ENCODE results near the gene CTNNBL1. TPM values are rescaled to one million over a fixed set of nuclear protein-coding genes. Genes with fewer than 3 reads are reported as not detected.

The CTNNBL1 gene
- total and polyA plus RNA-seq, 2 donors (not counting 1 experiment from before 2014, with no cell fraction given) = 31.3 to 39.0 TPM

DNA sequence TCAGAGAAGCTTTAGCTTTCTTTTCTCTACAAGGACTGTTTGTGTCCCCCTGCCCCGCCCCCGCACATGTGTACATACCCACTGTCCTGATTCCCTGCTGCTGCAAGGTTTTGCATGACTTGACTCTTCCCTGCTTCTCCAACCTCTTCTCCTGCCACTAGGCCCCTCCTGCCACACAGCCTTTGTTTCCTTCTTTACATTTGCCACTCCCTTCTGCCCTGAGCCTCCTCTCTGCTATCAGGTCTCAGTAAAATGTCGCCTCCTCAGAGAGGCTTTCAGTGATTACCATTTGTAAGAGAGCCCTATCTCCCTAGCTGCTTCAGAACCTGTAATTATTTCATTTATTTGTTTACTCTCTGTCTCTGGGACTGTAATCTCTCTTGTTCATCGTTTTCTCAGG is 152.7 kb downstream of the CTNNBL1 start:
- H3K9ac ChIP-seq (ENCODE audit: insufficient read depth, low read length) = no peak overlapping the region
- H3K27me3 ChIP-seq (ENCODE audit: control insufficient read depth, insufficient read depth, low read length) = no peaks in the 10 kb centered on the region
- no peaks in the 10 kb centered on the region for H3K79me2 ChIP-seq (ENCODE audit: control insufficient read depth, insufficient read depth, low read length)
- H3K36me3 ChIP-seq (ENCODE audit: control insufficient read depth, insufficient read depth, low read length) = peaks cover 2% of the 10 kb centered on the region
- H3K4me2 ChIP-seq (ENCODE audit: extremely low read depth, insufficient read depth, low read length) = no peak overlapping the region
- TF ChIP-seq, protein P1, sequence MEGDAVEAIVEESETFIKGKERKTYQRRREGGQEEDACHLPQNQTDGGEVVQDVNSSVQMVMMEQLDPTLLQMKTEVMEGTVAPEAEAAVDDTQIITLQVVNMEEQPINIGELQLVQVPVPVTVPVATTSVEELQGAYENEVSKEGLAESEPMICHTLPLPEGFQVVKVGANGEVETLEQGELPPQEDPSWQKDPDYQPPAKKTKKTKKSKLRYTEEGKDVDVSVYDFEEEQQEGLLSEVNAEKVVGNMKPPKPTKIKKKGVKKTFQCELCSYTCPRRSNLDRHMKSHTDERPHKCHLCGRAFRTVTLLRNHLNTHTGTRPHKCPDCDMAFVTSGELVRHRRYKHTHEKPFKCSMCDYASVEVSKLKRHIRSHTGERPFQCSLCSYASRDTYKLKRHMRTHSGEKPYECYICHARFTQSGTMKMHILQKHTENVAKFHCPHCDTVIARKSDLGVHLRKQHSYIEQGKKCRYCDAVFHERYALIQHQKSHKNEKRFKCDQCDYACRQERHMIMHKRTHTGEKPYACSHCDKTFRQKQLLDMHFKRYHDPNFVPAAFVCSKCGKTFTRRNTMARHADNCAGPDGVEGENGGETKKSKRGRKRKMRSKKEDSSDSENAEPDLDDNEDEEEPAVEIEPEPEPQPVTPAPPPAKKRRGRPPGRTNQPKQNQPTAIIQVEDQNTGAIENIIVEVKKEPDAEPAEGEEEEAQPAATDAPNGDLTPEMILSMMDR (conservative IDR thresholded peaks at IDR 0.05 in 1 of 2, IDR thresholded peaks at IDR 0.05 in 1 of 2; ENCODE audit: low read depth in 1 of 2, low read length in 2 of 2) = no peak
- no peak for TF ChIP-seq EZH2 (IDR thresholded peaks at IDR 0.05; ENCODE audit: low read length, missing control alignments)
- DNase-seq (ENCODE audit: low read depth in 2 of 2) = no peak
- no peak overlapping the region for H3K4me3 ChIP-seq (replicated peaks in 1 of 4; ENCODE audit: control extremely low read depth in 1 of 4, insufficient read depth in 1 of 4, low read depth in 3 of 4, low read length in 4 of 4)
- no peaks in the 10 kb centered on the region for H3K4me1 ChIP-seq (ENCODE audit: control insufficient read depth, extremely low read depth, insufficient read depth, low read length)
- no peaks in the 10 kb centered on the region for H4K20me1 ChIP-seq (ENCODE audit: control insufficient read depth, extremely low read depth, insufficient read depth, low read length)
- no peak overlapping the region for H2AFZ ChIP-seq (ENCODE audit: low read length)
- no peak overlapping the region for H3K27ac ChIP-seq (ENCODE audit: insufficient read depth, low read length)
- no peaks in the 10 kb centered on the region for H3K9me3 ChIP-seq (ENCODE audit: control insufficient read depth, insufficient read depth, low read depth, low read length)

DNA sequence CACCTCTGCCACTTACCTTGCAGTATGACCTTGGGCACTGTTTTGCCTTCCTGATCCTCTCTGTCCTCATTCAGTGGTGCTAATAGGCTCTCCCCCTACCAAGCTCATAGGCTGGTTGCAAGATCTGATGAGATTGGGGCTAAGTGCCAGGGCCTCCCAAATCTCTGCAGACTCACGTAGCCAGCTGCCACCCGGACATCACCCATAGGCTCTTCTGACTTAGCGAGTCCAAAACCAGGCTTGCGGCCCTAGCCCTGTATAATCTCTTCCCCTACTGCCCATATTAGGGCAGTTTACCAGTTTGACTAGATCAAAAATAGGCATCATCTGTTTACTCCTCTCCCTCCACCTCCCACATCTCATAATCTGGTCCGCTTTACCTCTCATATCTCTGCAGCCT is 154.9 kb downstream of the CTNNBL1 start:
- Histone ChIP-seq H4K20me1 (ENCODE audit: control insufficient read depth, extremely low read depth, insufficient read depth, low read length) (no peaks in the 10 kb centered on the region), H2AFZ (ENCODE audit: low read length) (no peak overlapping the region), H3K4me2 (ENCODE audit: extremely low read depth, insufficient read depth, low read length) (no peak overlapping the region), H3K79me2 (ENCODE audit: control insufficient read depth, insufficient read depth, low read length) (no peaks in the 10 kb centered on the region), H3K9ac (ENCODE audit: insufficient read depth, low read length) (no peak overlapping the region), H3K4me3 (replicated peaks in 1 of 4; ENCODE audit: control extremely low read depth in 1 of 4, insufficient read depth in 1 of 4, low read depth in 3 of 4, low read length in 4 of 4) (no peak overlapping the region), H3K4me1 (ENCODE audit: control insufficient read depth, extremely low read depth, insufficient read depth, low read length) (no peaks in the 10 kb centered on the region), H3K36me3 (ENCODE audit: control insufficient read depth, insufficient read depth, low read length) (no peaks in the 10 kb centered on the region), H3K9me3 (ENCODE audit: control insufficient read depth, insufficient read depth, low read depth, low read length) (no peaks in the 10 kb centered on the region), H3K27me3 (ENCODE audit: control insufficient read depth, insufficient read depth, low read length) (no peaks in the 10 kb centered on the region), H3K27ac (ENCODE audit: insufficient read depth, low read length) (no peak overlapping the region)
- TF ChIP-seq, protein P1 (conservative IDR thresholded peaks at IDR 0.05 in 1 of 2, IDR thresholded peaks at IDR 0.05 in 1 of 2; ENCODE audit: low read depth in 1 of 2, low read length in 2 of 2) = no peak
- TF ChIP-seq EZH2 (IDR thresholded peaks at IDR 0.05; ENCODE audit: low read length, missing control alignments) = no peak
- no peak for DNase-seq (ENCODE audit: low read depth in 2 of 2)

DNA sequence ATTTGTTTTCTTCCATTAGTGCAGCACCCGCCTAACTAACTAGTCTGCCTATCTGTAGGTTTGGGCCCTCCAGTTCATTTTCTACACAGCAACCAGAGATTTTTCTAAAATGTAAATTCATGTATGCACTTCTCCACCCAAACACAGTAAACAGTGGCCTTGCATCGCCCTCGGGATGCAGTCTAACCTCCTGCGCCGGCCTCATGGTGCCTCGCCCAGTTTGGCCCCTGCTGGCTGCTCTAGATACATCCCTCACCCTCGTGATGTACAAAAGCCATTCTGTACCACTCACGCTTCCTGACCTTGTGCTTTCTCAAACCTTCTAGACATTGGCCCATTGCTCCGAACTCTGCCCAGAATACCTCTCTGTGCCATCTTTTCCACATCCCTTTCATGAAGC is 155.3 kb downstream of the CTNNBL1 start:
- H2AFZ ChIP-seq (ENCODE audit: low read length) = no peak overlapping the region
- no peaks in the 10 kb centered on the region for H3K27me3 ChIP-seq (ENCODE audit: control insufficient read depth, insufficient read depth, low read length)
- TF ChIP-seq, protein P1 (conservative IDR thresholded peaks at IDR 0.05 in 1 of 2, IDR thresholded peaks at IDR 0.05 in 1 of 2; ENCODE audit: low read depth in 1 of 2, low read length in 2 of 2) = no peak
- TF ChIP-seq EZH2 (IDR thresholded peaks at IDR 0.05; ENCODE audit: low read length, missing control alignments) = no peak
- H3K4me3 ChIP-seq (replicated peaks in 1 of 4; ENCODE audit: control extremely low read depth in 1 of 4, insufficient read depth in 1 of 4, low read depth in 3 of 4, low read length in 4 of 4) = no peak overlapping the region
- no peaks in the 10 kb centered on the region for H4K20me1 ChIP-seq (ENCODE audit: control insufficient read depth, extremely low read depth, insufficient read depth, low read length)
- H3K9ac ChIP-seq (ENCODE audit: insufficient read depth, low read length) = no peak overlapping the region
- no peaks in the 10 kb centered on the region for H3K79me2 ChIP-seq (ENCODE audit: control insufficient read depth, insufficient read depth, low read length)
- no peak overlapping the region for H3K4me2 ChIP-seq (ENCODE audit: extremely low read depth, insufficient read depth, low read length)
- DNase-seq (ENCODE audit: low read depth in 2 of 2) = no peak
- H3K27ac ChIP-seq (ENCODE audit: insufficient read depth, low read length) = no peak overlapping the region
- no peaks in the 10 kb centered on the region for H3K9me3 ChIP-seq (ENCODE audit: control insufficient read depth, insufficient read depth, low read depth, low read length)
- no peaks in the 10 kb centered on the region for H3K4me1 ChIP-seq (ENCODE audit: control insufficient read depth, extremely low read depth, insufficient read depth, low read length)
- no peaks in the 10 kb centered on the region for H3K36me3 ChIP-seq (ENCODE audit: control insufficient read depth, insufficient read depth, low read length)
